ENCODE results near the gene CERT1.
A peak's percentile ranks its signal among the peaks of the same experiment; 100 is the strongest.

GRCh38 chr5:75335952-75336614, 175.3 kb downstream of the CERT1 start:
- TF ChIP-seq POLR2AphosphoS5 (IDR thresholded peaks at IDR 0.05; ENCODE audit: low read depth, low read length) (peak; percentile 30; the same call in 1 of the 2 replicates), SIN3A (IDR thresholded peaks at IDR 0.05; ENCODE audit: borderline replicate concordance, insufficient read depth, low read length) (no peak), REST (IDR thresholded peaks at IDR 0.05; ENCODE audit: insufficient read depth in 1 of 2, low read depth in 2 of 2, low read length in 2 of 2) (no peak), TAF1 (IDR thresholded peaks at IDR 0.05; ENCODE audit: borderline replicate concordance, insufficient read depth, low read length) (no peak)

Data from PFSK-1 (cell line).